ENCODE measurements around the gene PPP3R1. TPM values are rescaled to one million over a fixed set of nuclear protein-coding genes. Genes with fewer than 3 reads are reported as not detected.

The PPP3R1 gene
- 9.1 and 18.1 TPM in 2 replicates for total RNA-seq (2012; rRNA removed)
- polyA plus RNA-seq (2012; rRNA removed) = 11.0 and 17.3 TPM in 2 replicates
- polyA plus RNA-seq (2012; cell fraction: cytosol; rRNA removed) = 2.4 and 3.5 TPM in 2 replicates
- polyA plus RNA-seq (2012; cell fraction: nucleus; rRNA removed; ENCODE audit: low replicate concordance) = 0.82 and 7.4 TPM in 2 replicates
- percentile 96 among the genes with signal in this experiment for Bru-seq, nascent RNA
- percentile 99 among the genes with signal in this experiment for BruChase-seq, experiment 1, labeled RNA remaining after a 6-hour chase
- percentile 100 among the genes with signal in this experiment for BruChase-seq, experiment 2, labeled RNA remaining after a 2-hour chase
- long read RNA-seq, transcript PPP3R1-201 (6 exons, 3,023 nt) = major isoform, 5 of 8 reads
- long read RNA-seq, partial matches to known transcripts = 0 of 8 reads
- long read RNA-seq, other reads (novel, unspliced or antisense) = 3 of 8 reads

GRCh38 chr2:68252400-68253218, at the start of gene PPP3R1:
Gene PPP3R1, minus strand, starts transcription at chr2:68252532. Its CDS starts 405 bp downstream, at chr2:68252127.
- peak within 1 kb of the TSS; percentile 96 for H3K27ac ChIP-seq (ENCODE audit: insufficient read depth, low read length)
- H3K4me1 ChIP-seq (ENCODE audit: control insufficient read depth, insufficient read depth, low read length) = peaks cover 16% of the 10 kb centered on the region
- H2BK5ac ChIP-seq (ENCODE audit: low read depth, low read length, poor library complexity, severe bottlenecking) = peak within 1 kb of the TSS; percentile 94
- no peaks in the 10 kb centered on the region for H3K9me3 ChIP-seq (ENCODE audit: control insufficient read depth, insufficient read depth, low read length)
- peak within 1 kb of the TSS; percentile 76 for H2AK5ac ChIP-seq (ENCODE audit: low read depth, low read length)
- peak; percentile 90 for TF ChIP-seq USF2 (IDR thresholded peaks at IDR 0.05; ENCODE audit: low read depth, low read length)
- peak; percentile 96 for TF ChIP-seq MAZ (IDR thresholded peaks at IDR 0.05; ENCODE audit: borderline replicate concordance, low read depth, low read length)
- peak; percentile 33; the same call in 1 of the 2 replicates for TF ChIP-seq BHLHE40 (IDR thresholded peaks at IDR 0.05; ENCODE audit: low read depth, low read length)
- TF ChIP-seq NFE2L2 (IDR thresholded peaks at IDR 0.05; ENCODE audit: low read depth, low read length) = no peak
- no peak for TF ChIP-seq RFX5 (IDR thresholded peaks at IDR 0.05; ENCODE audit: low read depth, low read length)
- peak; percentile 91 for TF ChIP-seq POLR2A (IDR thresholded peaks at IDR 0.05; ENCODE audit: low read depth, low read length)
- TF ChIP-seq MAFK (IDR thresholded peaks at IDR 0.05; ENCODE audit: low read depth, low read length) = no peak
- POLR2A ChIA-PET (ENCODE audit: unreplicated experiment) = interaction anchor here (0.5 to 1.0 kb wide), 5 partner anchors 18 to 131 kb away, joined by 3 to 6 read pairs (median 4); partner anchors contain the start of gene CNRIP1
- peak within 1 kb of the TSS; percentile 66 for H2BK15ac ChIP-seq (ENCODE audit: low read depth, low read length)
- peak within 1 kb of the TSS; percentile 94 for H3K4me2 ChIP-seq (ENCODE audit: low read depth, low read length)
- dilution Hi-C loops (cut with HindIII; ENCODE audit: low sequenced_read_pairs, unreplicated experiment) = no loop called here
- peak within 1 kb of the TSS; percentile 97 for H3K14ac ChIP-seq (replicated peaks; ENCODE audit: low read depth, low read length)
- H4K8ac ChIP-seq (ENCODE audit: low read depth in 2 of 2, low read length in 2 of 2) = peak within 1 kb of the TSS; percentile 84 to 99
- H3K9ac ChIP-seq (ENCODE audit: low read depth, low read length) = peak within 1 kb of the TSS; percentile 94
- H3K36me3 ChIP-seq (ENCODE audit: control insufficient read depth, insufficient read depth, low read length) = no peaks in the 10 kb centered on the region
- H3K18ac ChIP-seq (ENCODE audit: low read depth, low read length) = peak within 1 kb of the TSS; percentile 74
- H3K56ac ChIP-seq (ENCODE audit: extremely low read depth, insufficient read depth, low read length) = peak within 1 kb of the TSS; percentile 98
- H2AFZ ChIP-seq (replicated peaks; ENCODE audit: low read length, poor library complexity) = peak within 1 kb of the TSS; percentile 95
- intact Hi-C loops (cut with micrococcal nuclease) = loop anchor here (1.0 to 5.0 kb wide), 2 partner anchors 95 to 190 kb away; partner anchors contain the start of gene PNO1
- 1% methylated on average over 27 of the region's 79 CpGs; no CpG with 5 or more reads in 1 of the 2 experiments for WGBS, 2 experiments (ENCODE audit: extremely low coverage in 2 of 2, insufficient read length in 1 of 2)
- peak within 1 kb of the TSS; percentile 75 for H4K5ac ChIP-seq (ENCODE audit: low read depth, low read length)
- peaks cover 8 to 49% of the 10 kb centered on the region in 2 experiments; a peak in 3 of 4 replicates for H3K79me1 ChIP-seq (ENCODE audit: low read depth in 1 of 2, low read length in 2 of 2)
- BruUV-seq (replicated peaks) = no TSS peak
- H3K4me3 ChIP-seq (ENCODE audit: insufficient read depth, low read depth, low read length) = peak within 1 kb of the TSS; percentile 98
- H4K20me1 ChIP-seq (ENCODE audit: insufficient read depth, low read length) = peaks cover 37% of the 10 kb centered on the region
- in situ Hi-C loops (cut with MboI; ENCODE audit: low sequenced_read_pairs) = no loop called here
- peak within 1 kb of the TSS; percentile 7; the same call in 1 of the 2 replicates for H2BK20ac ChIP-seq (ENCODE audit: low read depth, low read length)
- H4K91ac ChIP-seq (ENCODE audit: insufficient read depth, low read depth, low read length) = peak within 1 kb of the TSS; percentile 95
- CTCF ChIA-PET = interaction anchor here (0.6 to 1.6 kb wide), 2 partner anchors 30 to 211 kb away, joined by 3 to 4 read pairs; no protein-coding TSS in a partner anchor
- H2BK120ac ChIP-seq (ENCODE audit: low read depth, low read length) = peak within 1 kb of the TSS; percentile 71
- H3K4ac ChIP-seq (ENCODE audit: low read depth, low read length) = peak within 1 kb of the TSS; percentile 98
- peaks cover 17% of the 10 kb centered on the region for H3K9me1 ChIP-seq (ENCODE audit: insufficient read depth, low read length)
- ATAC-seq (ENCODE audit: low read depth) = peak; percentile 90
- peak; percentile 96 for DNase-seq
- peak within 1 kb of the TSS; percentile 99 for H3K23ac ChIP-seq (ENCODE audit: low read depth, low read length)
- no peaks in the 10 kb centered on the region for H3K27me3 ChIP-seq (ENCODE audit: control insufficient read depth, insufficient read depth, low read length)
- peak within 1 kb of the TSS; percentile 99 for H2AK9ac ChIP-seq (replicated peaks; ENCODE audit: low read depth, low read length, poor library complexity)
